Activated CD8-positive, alpha-beta memory T cell treated with anti-CD3 and anti-CD28 coated beads, Interleukin-2, amount 50 U/mL, for 4 hours (primary cell): ENCODE results near the gene RPS6KB2.

Source experiments
- DNase-seq: peaks from one replicate; pipeline ENCODE4 v3.0.0-alpha.2; 2020

Gene RPS6KB2

DNA sequence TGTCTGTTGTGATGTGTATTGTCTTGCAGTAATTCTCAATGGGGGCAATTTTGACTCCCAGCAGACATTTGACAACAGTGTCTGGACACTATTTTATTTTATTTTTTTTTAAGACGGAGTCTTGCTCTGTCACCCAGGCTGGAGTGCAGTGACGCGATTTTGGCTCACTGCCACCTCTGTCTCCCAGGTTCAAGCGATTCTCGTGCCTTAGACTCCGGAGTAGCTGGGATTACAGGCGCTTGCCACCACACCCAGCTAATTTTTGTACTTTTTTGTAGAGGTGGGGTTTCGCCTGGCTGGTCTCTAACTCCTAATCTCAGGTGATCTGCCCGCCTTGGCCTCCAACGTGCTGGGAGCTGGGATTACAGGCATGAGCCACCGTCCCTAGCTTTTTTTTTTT is 1.4 kb downstream of the RPS6KB2 start:
- DNase-seq = no peak

DNA sequence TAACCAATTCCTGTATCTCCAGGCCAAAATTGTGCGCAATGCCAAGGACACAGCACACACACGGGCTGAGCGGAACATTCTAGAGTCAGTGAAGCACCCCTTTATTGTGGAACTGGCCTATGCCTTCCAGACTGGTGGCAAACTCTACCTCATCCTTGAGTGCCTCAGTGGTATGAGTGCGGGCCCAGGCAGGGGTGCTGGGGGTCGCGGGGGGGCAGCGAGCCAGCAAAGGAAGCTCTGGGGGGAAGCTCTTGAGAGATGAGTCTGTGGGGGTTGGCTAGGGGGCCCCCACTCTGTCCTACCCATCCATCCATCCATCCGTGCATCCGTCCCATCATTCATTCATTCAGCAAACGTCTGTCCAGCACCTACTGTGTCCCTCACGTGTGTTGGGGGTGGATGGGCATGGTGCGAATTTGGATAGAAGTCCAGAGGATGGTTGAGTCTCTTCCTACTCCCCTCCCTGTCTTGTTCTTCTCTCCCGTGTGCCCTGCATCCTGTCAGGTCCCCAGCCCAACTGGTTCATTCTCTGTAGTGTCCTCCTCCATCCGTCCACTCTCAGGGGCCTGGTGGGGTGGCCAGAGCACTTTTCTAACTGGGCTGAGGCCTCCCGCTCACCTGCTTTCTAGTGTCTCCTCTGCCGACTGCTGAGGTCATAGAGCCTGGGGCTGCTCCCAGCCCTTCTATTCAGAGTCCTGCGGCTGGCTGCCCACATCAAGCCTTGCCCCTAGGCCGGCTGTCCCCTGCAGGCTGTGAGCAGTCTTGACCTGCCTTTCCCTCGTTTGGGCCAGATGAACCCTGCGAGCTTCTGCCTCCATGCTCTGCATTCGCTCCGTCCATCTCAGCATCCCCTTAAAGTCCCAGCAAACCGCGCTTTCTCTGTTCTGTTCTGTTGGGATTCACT is 3.3 kb downstream of the RPS6KB2 start:
- no peak for DNase-seq

DNA sequence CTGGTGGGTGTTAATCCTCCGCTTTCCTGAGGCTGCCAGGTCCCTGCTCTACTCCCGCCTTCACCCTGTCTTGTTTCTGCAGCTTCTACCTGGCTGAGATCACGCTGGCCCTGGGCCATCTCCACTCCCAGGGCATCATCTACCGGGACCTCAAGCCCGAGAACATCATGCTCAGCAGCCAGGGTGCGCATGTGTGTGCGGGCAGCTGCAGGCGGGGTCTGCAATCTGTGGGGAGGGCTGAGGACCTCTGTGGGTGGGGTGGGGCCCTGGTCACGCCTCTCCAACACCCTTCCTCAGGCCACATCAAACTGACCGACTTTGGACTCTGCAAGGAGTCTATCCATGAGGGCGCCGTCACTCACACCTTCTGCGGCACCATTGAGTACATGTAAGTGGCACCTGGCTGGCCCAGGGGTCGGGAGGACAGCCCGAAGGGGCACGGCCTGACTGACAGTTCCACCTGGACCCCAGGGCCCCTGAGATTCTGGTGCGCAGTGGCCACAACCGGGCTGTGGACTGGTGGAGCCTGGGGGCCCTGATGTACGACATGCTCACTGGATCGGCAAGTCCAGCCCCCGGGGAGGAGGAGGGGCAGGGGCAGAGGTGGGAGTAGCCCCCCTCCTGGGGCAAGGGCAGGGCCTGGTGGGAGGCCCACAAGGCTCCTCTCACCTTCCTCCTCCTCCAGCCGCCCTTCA is 4.5 kb downstream of the RPS6KB2 start:
- no peak for DNase-seq

DNA sequence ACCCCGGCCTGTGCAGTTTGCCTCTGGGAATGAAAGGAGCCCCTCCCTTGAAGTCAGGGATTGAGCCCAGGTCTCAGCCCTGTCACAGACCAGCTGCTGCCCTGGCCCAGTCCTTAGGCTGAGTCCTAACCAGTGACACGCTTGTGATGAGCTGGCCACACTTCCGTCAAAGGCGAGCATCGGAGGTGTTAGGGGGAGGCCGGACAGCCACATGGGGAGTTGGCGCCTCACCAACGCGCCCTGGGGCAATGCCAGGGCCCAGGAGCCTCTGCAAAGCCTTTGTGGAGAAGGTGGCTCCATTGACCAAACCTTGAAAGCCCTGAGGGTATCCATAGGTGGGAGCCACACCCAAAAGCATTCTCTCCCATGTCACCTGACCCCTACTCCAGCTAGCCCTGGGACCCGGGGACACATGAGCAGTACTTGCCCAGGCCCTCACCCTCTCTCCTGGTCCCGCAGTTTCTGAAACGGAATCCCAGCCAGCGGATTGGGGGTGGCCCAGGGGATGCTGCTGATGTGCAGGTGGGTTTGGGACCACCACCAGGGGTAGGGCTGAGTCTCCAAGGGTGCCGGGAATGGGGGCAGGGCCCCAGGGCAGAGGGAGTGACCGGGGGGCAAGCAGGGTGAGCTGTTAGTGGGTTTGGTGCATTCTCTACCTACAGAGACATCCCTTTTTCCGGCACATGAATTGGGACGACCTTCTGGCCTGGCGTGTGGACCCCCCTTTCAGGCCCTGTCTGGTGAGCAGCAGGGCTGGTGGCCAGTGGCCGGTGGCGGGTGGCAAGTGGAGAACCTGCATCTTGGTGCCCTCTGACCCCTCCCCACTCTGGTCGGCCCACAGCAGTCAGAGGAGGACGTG is 5.5 kb downstream of the RPS6KB2 start:
- no peak for DNase-seq

DNA sequence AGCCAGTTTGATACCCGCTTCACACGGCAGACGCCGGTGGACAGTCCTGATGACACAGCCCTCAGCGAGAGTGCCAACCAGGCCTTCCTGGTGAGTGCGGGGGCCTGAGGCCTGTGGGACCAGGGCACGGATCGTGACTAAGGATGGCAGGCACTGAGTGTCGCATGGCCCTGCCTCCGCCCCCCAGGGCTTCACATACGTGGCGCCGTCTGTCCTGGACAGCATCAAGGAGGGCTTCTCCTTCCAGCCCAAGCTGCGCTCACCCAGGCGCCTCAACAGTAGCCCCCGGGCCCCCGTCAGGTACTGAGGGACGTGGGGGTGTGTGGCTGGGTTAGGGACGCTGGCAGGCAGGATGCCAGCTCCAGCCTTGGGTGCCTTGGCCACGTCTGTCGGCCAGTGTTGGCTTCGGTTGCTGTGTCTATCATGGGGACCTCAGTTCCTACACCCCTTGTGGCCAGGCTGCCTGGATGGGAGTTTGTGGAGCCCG is 6.1 kb downstream of the RPS6KB2 start:
- DNase-seq = no peak

DNA sequence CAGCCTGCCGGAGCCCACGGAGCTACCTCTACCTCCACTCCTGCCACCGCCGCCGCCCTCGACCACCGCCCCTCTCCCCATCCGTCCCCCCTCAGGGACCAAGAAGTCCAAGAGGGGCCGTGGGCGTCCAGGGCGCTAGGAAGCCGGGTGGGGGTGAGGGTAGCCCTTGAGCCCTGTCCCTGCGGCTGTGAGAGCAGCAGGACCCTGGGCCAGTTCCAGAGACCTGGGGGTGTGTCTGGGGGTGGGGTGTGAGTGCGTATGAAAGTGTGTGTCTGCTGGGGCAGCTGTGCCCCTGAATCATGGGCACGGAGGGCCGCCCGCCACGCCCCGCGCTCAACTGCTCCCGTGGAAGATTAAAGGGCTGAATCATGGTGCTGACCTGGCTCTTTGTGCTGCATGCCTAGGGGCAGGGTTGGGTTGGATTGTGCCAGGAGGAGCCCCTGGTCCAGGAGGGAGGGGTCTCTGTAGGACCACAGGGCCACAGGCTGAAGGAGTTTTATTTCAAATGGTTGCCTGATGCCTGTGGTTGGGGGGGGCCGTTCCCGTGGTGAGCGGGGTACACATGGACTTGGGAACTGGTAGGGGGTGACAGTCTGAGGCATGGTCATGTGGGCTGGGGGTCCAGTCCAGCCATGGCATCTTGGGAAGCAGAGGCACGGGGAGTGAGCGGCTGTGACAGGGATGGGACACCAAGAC is 6.9 kb downstream of the RPS6KB2 start:
- DNase-seq = no peak

DNA sequence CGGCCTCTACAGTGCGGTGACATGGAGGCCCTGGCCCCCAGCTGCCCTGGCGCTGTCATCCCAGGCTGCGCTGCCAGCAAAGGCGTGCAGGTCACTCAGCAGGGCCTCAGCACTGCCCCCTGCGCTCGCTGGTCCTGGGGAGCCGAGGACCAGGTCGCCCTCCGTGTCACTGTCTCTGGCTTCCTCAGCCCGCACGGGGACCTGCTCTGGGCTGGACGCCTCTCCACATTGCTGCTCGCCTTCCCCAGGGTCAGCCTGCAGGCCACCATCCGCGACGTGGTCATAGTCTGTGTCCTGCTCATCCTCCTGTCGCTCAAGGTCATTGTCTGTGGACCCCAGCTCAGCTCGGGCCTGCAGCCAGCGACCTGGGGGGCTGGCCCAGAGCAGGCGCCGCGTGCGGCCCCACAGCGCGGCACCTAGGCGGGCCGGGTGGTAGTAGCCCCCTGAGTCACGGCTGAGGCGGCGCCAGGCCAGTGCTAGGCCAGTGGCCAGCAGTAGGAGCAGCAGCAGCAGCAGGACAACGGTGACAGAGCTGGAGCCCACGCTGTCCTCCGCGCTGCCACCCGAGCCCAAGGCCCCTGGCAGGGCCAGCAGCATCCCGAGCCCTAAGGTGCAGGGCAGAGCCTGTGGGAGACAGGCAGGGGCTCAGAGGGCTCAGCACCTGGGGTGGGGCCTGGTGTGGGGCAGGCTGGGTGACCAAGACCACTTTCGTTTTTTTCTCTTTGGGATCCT is 7.6 kb downstream of the RPS6KB2 start:
- no peak for DNase-seq

DNA sequence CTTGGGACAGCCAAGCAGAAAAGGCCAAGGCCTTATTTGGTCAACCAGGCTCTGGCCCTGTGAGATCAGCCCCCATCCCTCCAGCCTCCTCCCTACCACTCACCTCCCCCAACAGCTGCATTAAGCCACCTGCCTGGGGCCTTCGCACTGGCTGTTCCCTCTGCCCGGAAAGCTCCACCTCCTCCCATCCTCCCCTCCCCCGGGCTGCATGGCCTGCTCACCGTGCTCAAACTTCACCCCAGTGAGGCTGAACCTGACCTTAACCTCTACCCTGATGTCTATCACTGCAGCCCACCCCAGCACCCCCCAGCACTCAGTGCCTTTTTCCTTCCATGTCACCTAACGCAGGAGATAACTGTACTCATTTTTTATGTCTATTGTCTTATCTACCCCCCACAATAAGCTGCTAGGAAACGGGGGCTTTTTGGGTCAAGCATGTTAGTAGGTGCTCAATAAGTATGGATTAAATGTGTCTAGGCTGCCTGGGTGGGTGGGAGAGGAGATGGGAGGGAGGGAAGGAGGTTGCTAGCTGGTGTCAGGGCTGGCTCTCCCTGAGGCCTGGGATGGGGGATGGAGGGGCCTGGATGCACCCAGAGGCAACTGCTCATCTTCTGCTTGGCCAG is 8.3 kb downstream of the RPS6KB2 start:
- peak; percentile 65 for DNase-seq

DNA sequence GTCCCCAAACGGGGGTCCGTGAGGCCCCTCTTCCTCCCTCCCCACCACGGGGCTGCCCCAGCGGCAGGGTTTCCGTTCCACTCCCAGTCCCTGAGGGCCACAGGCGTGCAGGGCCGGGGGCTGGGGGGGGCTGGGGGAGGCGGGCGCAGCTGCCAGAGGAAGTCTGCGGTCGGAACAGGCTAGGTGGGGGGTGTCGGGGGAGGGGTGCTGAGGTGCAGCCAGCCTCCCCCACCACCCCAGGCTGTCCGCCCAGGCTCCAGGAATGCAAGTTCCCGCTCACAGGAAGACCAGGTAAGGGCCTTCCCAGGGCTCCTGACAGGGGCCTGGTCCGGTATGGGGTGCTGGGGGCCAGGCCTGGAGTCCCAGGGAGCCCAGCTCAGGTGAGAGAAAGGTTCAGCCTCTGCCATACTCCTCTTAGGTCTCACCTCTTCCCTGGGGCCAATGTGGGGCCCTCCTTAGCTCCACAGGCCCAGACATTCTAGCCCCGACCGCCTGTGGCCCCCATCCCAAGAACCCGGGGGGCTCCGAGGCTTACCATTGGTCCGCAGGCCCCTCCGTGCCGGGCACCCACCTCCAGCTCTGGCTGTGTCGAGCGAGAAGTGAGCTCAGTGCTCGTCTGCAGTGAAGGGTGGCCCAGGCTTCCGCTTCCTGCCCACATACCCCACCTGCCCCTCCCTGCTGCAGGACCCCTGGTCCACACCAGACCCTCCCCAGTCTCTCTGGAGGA is 9.0 kb downstream of the RPS6KB2 start, which contains the start of gene PTPRCAP:
PTPRCAP (minus strand) TSS at position 601 of the 727 bp plus-strand sequence; CDS start at position 538, 63 bp downstream.
- DNase-seq = peak; percentile 69

DNA sequence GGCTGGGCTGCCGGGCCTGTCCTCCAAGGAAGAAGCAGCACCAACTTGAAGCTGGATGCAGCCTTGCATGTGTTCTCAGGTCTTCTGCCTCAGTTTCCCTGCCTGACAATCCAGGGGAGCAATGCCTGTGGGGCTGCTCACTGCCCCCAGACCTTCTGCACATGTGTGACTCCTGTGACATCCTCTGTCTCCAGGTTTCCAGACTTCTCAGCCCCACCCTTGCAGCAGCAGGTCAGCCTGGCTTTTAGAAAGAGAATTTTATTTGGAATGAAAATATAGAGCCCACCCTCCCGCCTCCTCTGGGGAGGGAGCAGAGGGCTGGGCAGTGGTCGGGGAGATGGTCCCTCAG is 9.5 kb downstream of the RPS6KB2 start:
- no peak for DNase-seq

DNA sequence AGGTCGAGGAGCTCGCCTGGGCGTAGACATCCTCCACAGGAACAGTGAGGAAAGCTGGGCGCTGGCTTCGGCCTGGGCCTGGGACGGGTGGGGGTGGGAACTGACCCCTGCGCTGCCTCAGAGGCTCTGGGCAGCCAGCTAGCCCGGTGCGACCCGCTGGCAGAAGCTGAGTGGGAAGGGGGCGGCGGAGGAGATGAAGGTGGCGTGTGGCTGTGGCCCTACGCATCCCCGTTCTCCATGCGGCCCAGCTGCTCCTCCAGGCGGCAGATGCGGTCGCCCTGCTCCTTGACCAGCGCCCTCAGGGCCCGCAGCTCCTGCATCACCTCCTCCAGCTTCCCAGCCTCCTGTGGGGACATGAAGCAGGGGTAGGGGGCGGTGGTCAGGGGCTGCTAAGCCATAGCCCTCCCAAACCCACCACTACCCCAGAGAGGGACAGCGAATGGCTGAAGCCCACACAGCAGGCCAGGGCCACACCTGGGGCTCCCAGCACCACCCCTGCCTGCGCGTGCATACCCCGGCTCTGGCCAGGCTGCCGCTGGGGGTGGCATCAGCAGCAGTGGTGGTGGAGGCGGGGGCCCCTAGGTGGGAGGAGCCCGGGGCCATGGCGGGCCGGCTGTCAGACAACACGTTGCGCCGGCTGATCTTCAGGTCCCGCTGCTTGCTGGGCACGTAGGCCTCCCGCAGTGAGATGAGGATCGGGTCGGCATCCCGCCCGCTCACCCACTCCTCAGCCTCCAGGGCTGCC is 10.0 kb downstream of the RPS6KB2 start:
- peak; percentile 76 for DNase-seq

DNA sequence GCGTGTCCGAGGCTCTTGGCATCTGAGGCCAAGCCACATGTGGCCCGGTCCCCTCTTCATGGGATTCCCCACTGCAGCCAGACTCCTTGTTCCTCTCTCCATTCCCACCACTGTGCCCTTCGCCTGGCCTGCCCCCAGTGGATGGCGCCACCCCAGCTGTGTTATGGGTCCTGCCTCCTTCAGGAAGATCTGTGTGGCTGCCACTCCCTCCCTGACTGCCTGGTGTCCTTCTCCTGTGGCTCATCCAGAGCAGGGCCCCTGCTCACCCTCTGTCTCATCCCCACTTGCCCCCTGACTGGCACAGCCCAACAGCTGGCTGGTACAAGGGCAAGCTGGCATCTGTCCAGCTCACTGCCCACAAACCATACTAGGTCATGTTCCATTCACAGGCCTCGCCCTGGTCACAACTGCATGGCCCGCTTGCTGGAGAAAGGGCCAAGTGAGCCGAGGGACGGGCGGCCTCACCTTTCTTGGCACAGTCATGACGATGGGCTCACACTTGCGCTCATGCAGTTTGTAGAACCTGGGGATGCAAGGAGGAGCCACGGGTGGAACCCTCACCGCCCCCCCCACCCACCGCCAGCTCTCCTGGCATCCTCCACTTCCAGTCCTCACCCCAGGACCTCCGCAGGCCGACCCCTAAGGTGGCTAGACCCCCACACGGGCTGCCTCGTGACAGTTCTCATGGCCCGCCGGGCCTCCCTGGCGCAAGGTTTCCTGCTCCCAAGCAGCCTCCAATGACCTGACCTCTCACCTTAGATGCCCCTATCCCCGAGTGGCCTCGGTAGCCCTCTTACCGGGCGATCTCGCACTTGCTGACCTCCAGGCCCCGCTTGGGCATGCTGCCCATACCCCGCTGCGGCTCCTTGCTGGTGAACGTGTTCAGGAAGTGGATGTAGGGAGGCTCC is 11.3 kb downstream of the RPS6KB2 start:
- no peak for DNase-seq

DNA sequence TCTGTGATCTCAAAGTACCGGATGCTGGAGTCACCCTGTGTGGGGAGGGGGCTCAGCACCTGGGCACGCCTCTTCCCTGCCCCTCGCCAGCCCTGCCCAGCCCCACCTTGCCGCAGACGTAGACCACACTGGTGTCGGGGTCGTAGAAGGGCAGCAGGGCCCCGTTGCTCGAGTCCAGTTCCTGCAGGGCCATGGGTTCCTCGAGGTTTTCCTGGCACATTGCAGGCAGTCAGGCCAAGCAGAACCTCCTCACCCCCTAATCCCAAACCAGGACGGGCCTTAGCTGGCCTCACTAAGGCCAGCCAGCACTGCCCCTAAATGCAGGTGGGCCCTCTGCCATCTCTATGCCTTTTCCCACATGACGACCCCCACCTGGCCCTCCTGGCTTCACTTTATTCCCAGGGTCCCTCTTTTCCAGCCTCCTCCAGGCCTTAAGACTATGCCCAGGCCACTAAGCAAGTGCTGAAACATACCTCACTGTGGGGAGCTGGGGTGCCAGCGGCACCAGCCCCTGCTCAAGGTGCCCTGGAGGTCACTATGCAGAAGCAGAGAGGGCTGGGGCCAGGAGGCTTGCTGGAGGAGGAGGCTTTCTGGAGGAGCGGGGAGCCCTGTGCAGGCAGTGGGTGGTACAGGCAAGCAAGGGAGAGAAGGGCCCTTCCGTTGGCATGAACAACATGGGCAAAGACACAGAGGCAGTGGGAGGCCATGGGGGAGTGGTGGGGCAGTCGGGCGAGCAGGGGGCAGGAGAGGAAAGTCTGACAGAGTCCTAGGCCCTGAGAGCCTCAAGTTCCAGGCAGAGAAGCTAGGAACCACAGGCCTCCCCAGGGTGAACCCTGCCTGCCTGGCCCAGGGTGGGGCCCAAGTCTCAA is 12.2 kb downstream of the RPS6KB2 start:
- DNase-seq = no peak

DNA sequence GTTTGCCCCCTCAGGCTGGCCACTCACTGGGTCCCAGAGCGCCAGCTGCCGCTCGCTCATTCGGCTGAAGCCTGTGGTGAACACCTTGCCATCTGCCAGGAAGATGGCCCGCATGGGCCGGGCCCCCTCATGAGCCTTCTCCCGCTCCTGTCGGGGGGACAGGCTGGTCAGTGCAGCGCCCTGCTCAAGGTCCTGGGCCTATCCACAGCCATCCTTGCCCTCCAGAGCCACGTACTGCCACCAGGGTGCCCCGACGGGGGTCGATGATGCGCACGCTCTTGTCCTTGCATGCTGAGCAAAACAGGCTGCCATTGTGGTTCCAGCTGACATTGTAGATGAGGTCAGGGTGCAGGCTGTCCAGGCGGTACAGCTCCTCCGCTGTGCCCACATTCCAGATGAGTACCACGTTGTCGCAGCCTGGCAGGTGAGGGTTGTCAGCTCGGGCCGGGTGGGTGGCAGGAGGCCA is 12.8 kb downstream of the RPS6KB2 start:
- DNase-seq = no peak

DNA sequence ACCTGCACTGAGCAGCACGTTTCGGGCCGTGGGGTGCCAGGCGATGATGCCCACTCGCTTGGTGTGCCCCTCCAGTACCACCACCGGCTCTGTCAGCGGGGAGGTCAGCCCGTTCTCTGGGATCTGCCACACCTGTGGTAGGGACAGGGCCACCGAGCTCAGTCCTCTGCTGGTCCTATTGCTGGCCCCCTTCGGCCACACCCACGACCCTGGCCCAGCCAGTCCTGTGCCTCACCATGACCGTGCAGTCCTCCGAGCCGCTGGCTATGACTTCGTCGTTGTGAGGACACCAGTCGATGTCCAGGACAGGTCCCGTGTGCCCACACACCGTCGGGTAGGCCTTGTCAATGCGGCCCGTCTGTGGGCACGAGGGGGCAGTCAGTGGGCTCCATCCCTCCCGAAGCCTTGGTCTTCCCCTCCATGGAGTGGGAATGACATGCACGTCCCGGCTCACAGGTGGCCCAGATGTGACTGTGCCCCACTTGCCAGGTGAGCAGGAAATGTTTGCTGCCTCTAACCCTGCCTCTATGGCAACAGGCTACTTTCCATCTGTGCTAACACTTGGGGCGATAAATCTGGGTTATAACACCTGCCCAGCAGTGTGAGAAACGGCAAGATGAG is 13.5 kb downstream of the RPS6KB2 start:
- no peak for DNase-seq

DNA sequence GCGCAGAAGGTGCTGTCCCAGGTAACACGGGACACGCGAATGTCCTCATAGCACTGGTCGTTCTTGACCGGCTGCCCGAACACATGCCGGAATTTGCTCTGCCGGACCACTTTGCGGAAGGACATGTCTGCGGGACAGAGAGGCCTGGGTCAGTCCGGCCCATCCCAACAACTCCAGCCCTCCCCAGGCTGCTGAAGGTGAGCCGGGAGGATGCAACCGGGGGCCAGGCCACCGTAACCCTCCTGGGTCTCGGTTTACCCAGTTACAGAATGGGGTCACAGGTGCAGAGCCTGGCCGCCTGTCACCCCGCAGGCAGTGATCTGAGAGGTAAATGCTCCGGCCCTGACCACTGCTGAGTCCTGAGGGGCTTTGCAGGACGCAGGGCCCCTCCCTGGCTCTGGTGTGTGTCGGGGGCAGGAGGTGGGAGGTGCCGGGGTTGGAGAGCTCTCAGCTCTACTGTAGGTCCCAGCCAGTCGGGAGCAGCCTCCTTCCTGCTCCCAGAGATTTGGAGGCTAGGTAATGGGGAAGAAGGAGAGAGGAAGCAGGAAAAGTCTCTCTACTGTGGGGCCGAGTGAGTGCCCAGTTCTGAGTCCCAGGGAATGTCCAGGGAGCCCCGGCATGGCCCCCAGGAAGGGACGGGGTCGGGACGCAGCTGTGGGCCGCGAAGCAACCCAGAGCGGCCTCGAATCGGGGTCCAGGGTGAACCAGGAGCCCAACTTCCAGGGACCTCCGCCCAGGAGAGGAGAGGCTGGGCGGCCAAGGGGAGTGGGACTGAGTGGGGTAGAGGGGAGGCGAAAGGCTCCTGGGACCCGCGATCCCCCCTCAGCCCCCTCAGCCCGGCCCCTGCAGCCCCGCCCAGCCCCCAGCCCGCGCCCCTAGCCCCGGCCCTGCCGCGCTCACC is 14.5 kb downstream of the RPS6KB2 start:
- DNase-seq = no peak
